ENCODE data around the gene S100A13. TPM values are rescaled to one million over a fixed set of nuclear protein-coding genes. Genes with fewer than 3 reads are reported as not detected.
"Not testable (repeated sequence)": the region's sequence is repeated elsewhere in the genome, so short reads cannot be mapped to it uniquely, and the experiment has no call there.

Gene S100A13
- total and polyA plus RNA-seq, 2 experiments from 2014 or later: 101 to 250 TPM

DNA sequence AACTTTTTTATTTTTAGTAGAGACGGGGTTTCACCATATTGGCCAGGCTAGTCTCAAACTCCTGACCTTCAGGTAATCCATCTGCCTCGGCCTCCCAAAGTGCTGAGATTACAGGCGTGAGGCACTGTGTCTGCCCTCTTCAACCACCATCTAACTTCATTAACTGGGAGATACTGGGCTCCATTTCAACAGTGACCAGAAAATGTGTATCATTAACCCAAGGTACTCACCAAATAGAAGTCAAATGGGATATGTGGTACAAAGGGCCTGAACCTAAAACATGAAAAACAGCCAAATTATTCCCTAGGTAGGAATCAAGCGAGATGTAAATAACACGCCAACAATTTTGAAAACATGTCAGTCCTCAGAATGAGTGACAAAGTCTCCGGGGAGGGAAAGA is 42.3 kb upstream of the S100A13 start:
- TF ChIP-seq, protein P1, sequence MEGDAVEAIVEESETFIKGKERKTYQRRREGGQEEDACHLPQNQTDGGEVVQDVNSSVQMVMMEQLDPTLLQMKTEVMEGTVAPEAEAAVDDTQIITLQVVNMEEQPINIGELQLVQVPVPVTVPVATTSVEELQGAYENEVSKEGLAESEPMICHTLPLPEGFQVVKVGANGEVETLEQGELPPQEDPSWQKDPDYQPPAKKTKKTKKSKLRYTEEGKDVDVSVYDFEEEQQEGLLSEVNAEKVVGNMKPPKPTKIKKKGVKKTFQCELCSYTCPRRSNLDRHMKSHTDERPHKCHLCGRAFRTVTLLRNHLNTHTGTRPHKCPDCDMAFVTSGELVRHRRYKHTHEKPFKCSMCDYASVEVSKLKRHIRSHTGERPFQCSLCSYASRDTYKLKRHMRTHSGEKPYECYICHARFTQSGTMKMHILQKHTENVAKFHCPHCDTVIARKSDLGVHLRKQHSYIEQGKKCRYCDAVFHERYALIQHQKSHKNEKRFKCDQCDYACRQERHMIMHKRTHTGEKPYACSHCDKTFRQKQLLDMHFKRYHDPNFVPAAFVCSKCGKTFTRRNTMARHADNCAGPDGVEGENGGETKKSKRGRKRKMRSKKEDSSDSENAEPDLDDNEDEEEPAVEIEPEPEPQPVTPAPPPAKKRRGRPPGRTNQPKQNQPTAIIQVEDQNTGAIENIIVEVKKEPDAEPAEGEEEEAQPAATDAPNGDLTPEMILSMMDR (IDR thresholded peaks at IDR 0.05; ENCODE audit: low read depth, low read length): no peak
- DNase-seq (ENCODE audit: low read depth in 1 of 2, low spot score in 1 of 2): no peak
- peaks cover 5% of the 10 kb centered on the region for H3K4me1 ChIP-seq (ENCODE audit: low read depth)
- H3K36me3 ChIP-seq: peaks cover 47% of the 10 kb centered on the region
- peak overlapping the region; percentile 76 for H3K4me3 ChIP-seq
- no peaks in the 10 kb centered on the region for H3K9me3 ChIP-seq (ENCODE audit: low read depth)
- no peak overlapping the region for H3K27ac ChIP-seq
- no peaks in the 10 kb centered on the region for H3K27me3 ChIP-seq

DNA sequence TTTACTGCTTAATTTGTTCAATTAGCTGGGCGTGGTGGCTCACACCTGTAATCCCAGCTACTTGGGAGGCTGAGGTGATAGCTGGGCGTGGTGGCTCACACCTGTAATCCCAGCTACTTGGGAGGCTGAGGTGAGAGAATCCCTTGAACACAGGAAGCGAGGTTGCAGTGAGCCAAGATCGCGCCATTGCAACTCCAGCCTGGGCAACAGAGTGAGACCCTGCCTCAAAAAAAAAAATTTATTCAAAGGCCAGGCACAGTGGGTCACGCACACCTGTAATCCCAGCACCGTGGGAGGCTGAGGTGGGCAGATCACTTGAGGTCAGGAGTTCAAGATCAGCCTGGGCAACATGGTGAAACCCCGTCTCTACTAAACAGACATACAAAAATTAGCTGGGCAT is 41.4 kb upstream of the S100A13 start:
- H3K4me3 ChIP-seq; H3K27me3 ChIP-seq; H3K27ac ChIP-seq; H3K9me3 ChIP-seq (ENCODE audit: low read depth); DNase-seq (ENCODE audit: low read depth in 1 of 2, low spot score in 1 of 2); H3K4me1 ChIP-seq (ENCODE audit: low read depth): not testable (repeated sequence)
- H3K36me3 ChIP-seq: peaks cover 56% of the 10 kb centered on the region

- Histone ChIP-seq H3K4me1 (ENCODE audit: low read depth) (peaks cover 5% of the 10 kb centered on the region), H3K27ac (no peak overlapping the region), H3K27me3 (no peaks in the 10 kb centered on the region), H3K4me3 (no peak overlapping the region), H3K9me3 (ENCODE audit: low read depth) (no peaks in the 10 kb centered on the region), H3K36me3 (peaks cover 69% of the 10 kb centered on the region)
- DNase-seq (ENCODE audit: low read depth in 1 of 2, low spot score in 1 of 2): no peak
- TF ChIP-seq, protein P1 (IDR thresholded peaks at IDR 0.05; ENCODE audit: low read depth, low read length): no peak
Observed at GRCh38 chr1:153667439-153667838, 40.1 kb upstream of the S100A13 start.

DNA sequence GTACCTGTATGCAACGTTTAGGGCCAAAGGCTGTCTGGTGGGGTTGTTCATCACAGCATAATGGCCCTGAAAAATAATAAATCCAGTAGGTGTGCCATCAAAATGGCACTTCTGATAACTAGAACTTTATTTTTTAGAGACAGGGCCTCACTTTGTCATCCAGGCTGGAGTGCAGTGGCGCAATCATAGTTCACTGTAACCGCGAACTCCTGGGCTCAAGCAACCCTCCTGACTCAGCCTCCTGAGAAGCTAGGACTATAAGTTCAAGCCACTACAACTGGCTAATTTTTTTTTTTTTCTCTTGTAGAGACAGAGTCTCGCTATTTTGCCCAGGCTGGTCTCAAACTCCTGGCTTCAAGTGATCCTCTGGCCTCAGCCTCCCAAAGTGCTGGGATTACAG is 35.9 kb upstream of the S100A13 start:
- TF ChIP-seq, protein P1 (IDR thresholded peaks at IDR 0.05; ENCODE audit: low read depth, low read length): no peak
- no peak overlapping the region for H3K27ac ChIP-seq

DNA sequence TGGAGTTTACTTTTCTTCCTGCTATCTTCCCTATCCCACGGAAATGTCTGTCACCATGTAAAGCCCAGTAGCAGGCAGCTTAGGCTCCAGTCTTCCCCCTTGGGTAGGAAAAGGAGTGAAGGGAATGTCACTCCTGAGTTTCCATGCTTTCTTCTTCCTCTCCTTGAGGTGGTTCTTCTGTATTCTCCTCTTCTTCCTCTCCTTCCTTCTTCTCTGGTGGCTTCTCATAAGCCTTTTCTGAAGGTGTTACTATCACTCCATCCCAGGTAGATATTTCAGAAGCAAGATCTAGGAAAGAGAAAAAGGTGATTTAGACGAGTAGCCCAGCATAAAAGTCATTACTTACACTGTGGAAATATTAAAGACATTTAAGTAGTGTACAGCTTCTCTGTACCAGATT is 35.0 kb upstream of the S100A13 start:
- DNase-seq (ENCODE audit: low read depth in 1 of 2, low spot score in 1 of 2): no peak
- Histone ChIP-seq H3K27me3 (no peaks in the 10 kb centered on the region), H3K27ac (no peak overlapping the region), H3K9me3 (ENCODE audit: low read depth) (no peaks in the 10 kb centered on the region), H3K36me3 (peaks cover 66% of the 10 kb centered on the region), H3K4me3 (no peak overlapping the region), H3K4me1 (ENCODE audit: low read depth) (no peaks in the 10 kb centered on the region)
- TF ChIP-seq, protein P1 (IDR thresholded peaks at IDR 0.05; ENCODE audit: low read depth, low read length): no peak

More for the DNA sequence above, 35.9 kb upstream of the S100A13 start:
- Histone ChIP-seq H3K27me3 (no peaks in the 10 kb centered on the region), H3K4me3 (no peak overlapping the region), H3K4me1 (ENCODE audit: low read depth) (no peaks in the 10 kb centered on the region), H3K9me3 (ENCODE audit: low read depth) (no peaks in the 10 kb centered on the region), H3K36me3 (peaks cover 75% of the 10 kb centered on the region)
- DNase-seq (ENCODE audit: low read depth in 1 of 2, low spot score in 1 of 2): peak in 1 of 2 donors; percentile 63

GRCh38 chr1:153661111-153661708 is 33.9 kb upstream of the S100A13 start:
- H3K4me3 ChIP-seq: no peak overlapping the region
- H3K36me3 ChIP-seq: peaks cover 55% of the 10 kb centered on the region
- TF ChIP-seq, protein P1 (IDR thresholded peaks at IDR 0.05; ENCODE audit: low read depth, low read length): no peak
- no peak for DNase-seq (ENCODE audit: low read depth in 1 of 2, low spot score in 1 of 2)
- H3K4me1 ChIP-seq (ENCODE audit: low read depth): no peaks in the 10 kb centered on the region
- no peaks in the 10 kb centered on the region for H3K27me3 ChIP-seq
- H3K27ac ChIP-seq: no peak overlapping the region
- H3K9me3 ChIP-seq (ENCODE audit: low read depth): no peaks in the 10 kb centered on the region
